ENCODE results near the gene ERC2.

The ERC2 gene

DNA sequence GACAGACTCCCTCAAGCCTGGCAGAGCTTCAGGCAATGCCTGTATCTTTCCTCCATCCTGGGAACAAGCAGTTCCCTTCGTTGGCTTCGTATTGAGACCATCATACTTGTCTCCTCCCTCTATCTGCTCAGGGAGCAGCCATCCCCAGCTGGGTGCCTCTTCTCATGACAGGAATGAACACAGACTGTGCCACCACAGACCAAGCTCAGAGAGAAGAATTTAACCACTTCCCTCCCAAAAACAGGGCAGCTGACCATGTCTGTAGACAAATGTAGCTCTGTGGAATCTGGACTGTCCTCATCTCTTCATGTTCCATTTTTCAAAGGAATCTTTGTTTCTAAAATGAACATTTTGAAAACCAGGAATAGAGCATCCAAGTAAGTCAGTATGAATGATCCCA lies 245.4 kb downstream of the ERC2 start:
- DNase-seq (ENCODE audit: low read depth): no peak
- H3K4me3 ChIP-seq (ENCODE audit: low read depth, low read length): no peak overlapping the region
- in situ Hi-C loops (cut with HindIII; ENCODE audit: low sequenced_read_pairs): loop anchor here (10.0 kb wide), 1 partner anchor 58 kb away; no protein-coding TSS in a partner anchor
- TF ChIP-seq, protein P1, sequence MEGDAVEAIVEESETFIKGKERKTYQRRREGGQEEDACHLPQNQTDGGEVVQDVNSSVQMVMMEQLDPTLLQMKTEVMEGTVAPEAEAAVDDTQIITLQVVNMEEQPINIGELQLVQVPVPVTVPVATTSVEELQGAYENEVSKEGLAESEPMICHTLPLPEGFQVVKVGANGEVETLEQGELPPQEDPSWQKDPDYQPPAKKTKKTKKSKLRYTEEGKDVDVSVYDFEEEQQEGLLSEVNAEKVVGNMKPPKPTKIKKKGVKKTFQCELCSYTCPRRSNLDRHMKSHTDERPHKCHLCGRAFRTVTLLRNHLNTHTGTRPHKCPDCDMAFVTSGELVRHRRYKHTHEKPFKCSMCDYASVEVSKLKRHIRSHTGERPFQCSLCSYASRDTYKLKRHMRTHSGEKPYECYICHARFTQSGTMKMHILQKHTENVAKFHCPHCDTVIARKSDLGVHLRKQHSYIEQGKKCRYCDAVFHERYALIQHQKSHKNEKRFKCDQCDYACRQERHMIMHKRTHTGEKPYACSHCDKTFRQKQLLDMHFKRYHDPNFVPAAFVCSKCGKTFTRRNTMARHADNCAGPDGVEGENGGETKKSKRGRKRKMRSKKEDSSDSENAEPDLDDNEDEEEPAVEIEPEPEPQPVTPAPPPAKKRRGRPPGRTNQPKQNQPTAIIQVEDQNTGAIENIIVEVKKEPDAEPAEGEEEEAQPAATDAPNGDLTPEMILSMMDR (IDR thresholded peaks at IDR 0.05; ENCODE audit: low read depth, low read length, missing control alignments): no peak

DNA sequence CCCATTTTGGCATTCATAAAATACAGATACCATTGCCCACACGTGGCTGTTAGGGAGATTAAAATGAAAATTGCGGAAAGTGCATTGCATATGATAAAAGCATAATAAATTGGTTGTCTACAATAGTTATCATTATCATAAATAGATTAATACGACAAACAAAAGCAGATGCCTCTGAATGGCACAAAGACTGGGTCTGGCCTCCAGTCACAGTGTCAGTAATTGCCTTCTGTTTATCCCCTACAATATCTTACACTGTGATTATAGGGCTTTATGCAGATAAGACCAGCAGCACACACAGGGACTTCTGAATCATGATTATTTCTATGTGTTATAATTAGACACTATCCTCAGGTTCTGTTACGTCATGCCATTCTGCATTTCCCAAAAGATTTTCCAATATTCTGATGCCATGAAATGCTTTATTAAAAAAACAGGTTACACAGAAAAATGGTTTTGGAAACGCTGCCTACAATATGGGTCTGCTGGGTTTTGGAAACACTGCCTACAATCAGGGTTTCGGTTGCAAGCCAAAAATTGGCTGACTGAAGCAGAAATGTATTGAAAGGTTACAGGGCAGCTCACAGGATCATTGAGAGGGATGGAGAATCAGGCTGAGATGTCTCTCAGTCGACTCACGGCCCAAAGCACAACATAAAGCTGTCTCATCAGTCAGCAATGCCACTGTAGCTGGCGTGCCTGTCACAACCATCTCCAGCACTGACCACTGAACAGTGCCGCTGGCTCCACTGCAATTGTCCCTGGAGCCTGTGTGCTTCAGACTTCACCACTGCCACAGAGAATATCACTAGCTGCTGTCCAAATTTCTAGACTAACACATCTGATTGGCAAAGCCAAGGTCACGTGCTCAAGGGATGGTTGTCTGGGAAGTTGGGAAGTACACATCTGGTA lies 248.1 kb downstream of the ERC2 start:
- no peak overlapping the region for H3K4me3 ChIP-seq (ENCODE audit: low read depth, low read length)
- TF ChIP-seq, protein P1 (IDR thresholded peaks at IDR 0.05; ENCODE audit: low read depth, low read length, missing control alignments): no peak
- in situ Hi-C loops (cut with HindIII; ENCODE audit: low sequenced_read_pairs): loop anchor here (10.0 kb wide), 1 partner anchor 55 kb away; no protein-coding TSS in a partner anchor
- no peak for DNase-seq (ENCODE audit: low read depth)

DNA sequence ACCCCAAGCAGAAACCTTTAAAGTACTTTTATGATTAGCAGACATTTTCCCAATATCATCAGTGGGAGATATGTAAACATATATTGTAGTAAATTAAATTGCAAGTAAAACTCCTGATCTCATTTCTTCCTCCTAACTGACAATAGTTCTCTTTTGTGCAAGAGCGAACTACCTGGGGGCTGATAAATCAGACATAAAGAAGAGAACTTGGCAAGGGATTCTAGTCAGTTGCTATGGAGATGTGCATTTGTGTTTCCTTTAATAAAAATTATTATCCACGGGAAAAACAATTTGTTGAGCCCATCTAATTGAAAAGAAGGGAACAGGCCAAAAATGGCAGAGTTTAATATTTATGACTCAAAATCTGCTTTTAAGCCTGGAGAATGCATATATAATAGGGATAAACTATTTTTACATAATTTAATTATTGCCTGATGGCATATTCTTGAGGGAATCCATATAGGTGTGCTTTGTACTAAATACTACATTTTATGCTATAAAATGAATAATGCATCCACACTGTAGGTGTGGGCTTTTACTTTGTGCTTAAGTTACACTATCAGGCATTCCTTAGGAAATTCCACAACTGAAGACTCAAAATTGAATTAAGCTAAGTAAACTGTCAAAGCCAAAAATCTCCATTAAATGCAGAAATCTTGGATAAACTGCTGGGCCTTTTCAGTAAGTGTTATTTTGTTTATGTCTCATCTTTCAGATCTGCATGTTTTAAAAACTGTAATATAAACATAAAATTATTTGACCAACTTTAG lies 258.1 kb downstream of the ERC2 start:
- TF ChIP-seq, protein P1 (IDR thresholded peaks at IDR 0.05; ENCODE audit: low read depth, low read length, missing control alignments): no peak
- in situ Hi-C loops (cut with HindIII; ENCODE audit: low sequenced_read_pairs): no loop called here
- no peak for DNase-seq (ENCODE audit: low read depth)
- no peak overlapping the region for H3K4me3 ChIP-seq (ENCODE audit: low read depth, low read length)

DNA sequence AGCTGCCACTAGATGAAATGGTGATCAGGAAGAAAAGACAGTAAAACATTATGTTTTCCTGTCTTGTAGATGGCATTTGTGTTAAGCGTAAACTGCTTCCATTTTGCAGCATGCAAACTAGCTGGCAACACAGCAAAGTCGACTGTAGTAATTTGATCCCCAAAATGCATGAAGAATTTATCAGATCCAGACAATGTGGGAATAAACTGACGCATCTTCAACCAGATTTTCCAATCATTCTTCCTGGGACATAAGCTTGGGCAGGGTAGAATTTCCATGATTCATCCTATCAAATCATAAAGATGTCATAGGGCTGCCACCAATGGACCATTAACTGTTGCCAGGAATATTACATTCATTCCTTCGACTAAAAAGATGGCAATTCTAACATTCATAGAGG lies 260.3 kb downstream of the ERC2 start:
- DNase-seq (ENCODE audit: low read depth): no peak
- in situ Hi-C loops (cut with HindIII; ENCODE audit: low sequenced_read_pairs): no loop called here
- no peak overlapping the region for H3K4me3 ChIP-seq (ENCODE audit: low read depth, low read length)
- TF ChIP-seq, protein P1 (IDR thresholded peaks at IDR 0.05; ENCODE audit: low read depth, low read length, missing control alignments): no peak

DNA sequence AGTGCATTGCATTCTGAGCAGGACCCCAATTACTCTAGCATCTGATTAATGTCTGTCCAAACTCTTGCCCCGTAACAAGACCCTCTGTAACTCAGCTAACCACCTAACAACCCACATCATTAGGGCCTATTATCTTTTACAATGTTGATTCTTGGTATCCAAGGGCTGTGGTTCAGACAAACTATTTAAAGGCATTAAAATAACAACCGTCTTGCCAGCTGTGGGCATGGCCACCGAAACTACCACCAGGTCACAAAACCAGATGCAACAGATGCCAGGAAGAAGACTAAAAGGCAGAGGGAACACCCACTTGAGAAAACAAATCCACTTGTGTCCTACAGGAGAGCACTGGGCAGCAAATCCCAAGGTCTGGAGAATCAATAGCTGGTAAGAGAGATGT lies 262.9 kb downstream of the ERC2 start:
- TF ChIP-seq, protein P1 (IDR thresholded peaks at IDR 0.05; ENCODE audit: low read depth, low read length, missing control alignments): no peak
- H3K4me3 ChIP-seq (ENCODE audit: low read depth, low read length): no peak overlapping the region
- in situ Hi-C loops (cut with HindIII; ENCODE audit: low sequenced_read_pairs): no loop called here
- DNase-seq (ENCODE audit: low read depth): no peak

DNA sequence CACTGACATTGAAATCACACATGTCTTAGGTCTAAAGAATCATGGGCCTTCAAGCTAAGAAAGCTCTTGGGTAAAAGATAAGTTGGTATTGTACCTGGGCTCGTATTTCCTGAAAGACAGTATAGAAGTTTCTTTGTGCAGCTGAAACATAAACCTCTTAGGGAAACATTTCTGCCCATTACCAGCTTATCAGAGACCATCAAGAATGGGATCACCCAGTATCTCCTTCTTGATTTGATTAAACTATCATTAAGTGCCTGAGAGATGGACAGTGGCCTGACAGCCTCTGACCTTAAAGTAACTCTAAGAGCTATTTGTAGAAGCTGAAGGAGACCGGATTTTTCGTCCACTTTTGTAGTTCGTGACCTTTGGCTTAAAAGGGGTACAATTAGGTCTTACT lies 265.3 kb downstream of the ERC2 start:
- no peak for DNase-seq (ENCODE audit: low read depth)
- in situ Hi-C loops (cut with HindIII; ENCODE audit: low sequenced_read_pairs): no loop called here
- TF ChIP-seq, protein P1 (IDR thresholded peaks at IDR 0.05; ENCODE audit: low read depth, low read length, missing control alignments): no peak
- H3K4me3 ChIP-seq (ENCODE audit: low read depth, low read length): no peak overlapping the region

Measured in astrocyte of the cerebellum (primary cell).